Body of pancreas (tissue), 4 donors: ENCODE measurements around the gene DIDO1. TPM values are rescaled to one million over a fixed set of nuclear protein-coding genes. Genes with fewer than 3 reads are reported as not detected.

ENCODE experiments used
- ATAC-seq: fragments of 150-250 bp; one replicate; pipeline ENCODE4 v1.9.1; 2016
- DNase-seq, 4 donors: peaks; one replicate each; pipeline ENCODE4 v3.0.0-alpha.2; 2019
- H3K27ac ChIP-seq, 4 donors: fragments of 200-600 bp; sonication (generic); 1 replicate in 3 of 4; 2 replicates in 1 of 4; pipeline versions ENCODE4 v1.5.1 to v1.6.1; 2016 to 2019; ENCODE audit warnings: mild to moderate bottlenecking in 1 of 4, mixed read lengths in 1 of 4, moderate library complexity in 1 of 4
- H3K27me3 ChIP-seq, 2 donors: fragments of 200-600 bp; sonication (generic); one replicate each; pipeline ENCODE4 v1.6.0; 2016; ENCODE audit warnings: mild to moderate bottlenecking in 1 of 2
- H3K36me3 ChIP-seq, 2 donors: fragments of 200-600 bp; sonication (generic); replicated peaks in 1 of 2; 2 replicates each; pipeline ENCODE4 v1.5.1; 2016; ENCODE audit warnings: low read depth in 2 of 2; ENCODE audit not compliant: insufficient read depth in 1 of 2
- H3K4me1 ChIP-seq: fragments of 200-600 bp; sonication (generic); one replicate; pipeline ENCODE4 v1.6.0; 2016
- H3K4me3 ChIP-seq, 2 donors: fragments of 200-600 bp; sonication (generic); 1 replicate in 1 of 2; 2 replicates in 1 of 2; pipeline ENCODE4 v1.5.1; 2016 to 2019
- H3K9me3 ChIP-seq, 3 donors: fragments of 200-600 bp; sonication (generic); 1 replicate in 2 of 3; 2 replicates in 1 of 3; pipeline ENCODE4 v1.5.1; 2016
- CTCF ChIP-seq, 7 experiments: fragments of 450-650 bp in 4 of 7; fragments of 200-600 bp in 3 of 7; sonication (generic) in 3 of 7; IDR thresholded peaks; one replicate each; pipeline ENCODE4 v1.5.1; 2016 to 2019; ENCODE audit warnings: antibody characterized with exemption in 7 of 7
- POLR2A ChIP-seq, 3 donors: fragments of 450-650 bp; IDR thresholded peaks; one replicate each; pipeline ENCODE4 v1.6.1; 2016; ENCODE audit warnings: antibody characterized with exemption in 3 of 3, mild to moderate bottlenecking in 2 of 3
- WGBS, 2 donors: methylation state at CpG; one replicate each; pipeline ENCODE4 v1.1.5; 2017; 5-methylcytosine and 5-hydroxymethylcytosine counted together
- intact Hi-C: fragments of 100-400 bp; cut with DNase I; formaldehyde crosslinking; loops from one replicate; pipeline ENCODE4 v1.15.1; 2023
- total RNA-seq, 2 donors: library from RNA; depleted of rRNA; stranded (reverse); fragments of >200 nt; gene quantifications; one replicate each; pipeline ENCODE4 v1.1.0, GENCODE V29; 2016

Gene DIDO1
- total RNA-seq, 2 donors from 2014 or later: 38.4 to 51.7 TPM

DNA sequence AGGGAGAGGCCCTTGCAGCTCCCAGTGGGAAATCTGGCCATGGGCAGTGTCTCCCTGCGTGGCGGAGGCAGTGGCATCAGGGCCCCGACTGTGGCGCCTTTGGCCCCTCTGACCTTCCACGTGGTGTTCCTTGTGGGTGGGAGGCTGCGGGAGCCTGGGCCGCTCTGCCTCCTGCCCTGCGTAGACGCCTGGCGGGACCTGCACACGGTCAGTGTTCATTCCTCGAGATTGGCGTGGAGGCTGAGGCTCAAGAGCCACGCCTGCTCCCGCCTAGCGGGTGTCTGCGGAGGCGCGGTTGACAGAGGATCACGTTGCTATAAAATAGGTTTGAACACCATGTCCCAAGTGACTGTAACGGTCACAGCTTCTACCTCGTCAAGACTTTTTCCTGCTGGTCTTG, 95.5 kb downstream of the DIDO1 start:
- no peak overlapping the region for H3K4me3 ChIP-seq
- peak in 1 of 4 donors; percentile 17 for DNase-seq
- peaks cover 27% of the 10 kb centered on the region for H3K4me1 ChIP-seq
- intact Hi-C loops: no loop called here
- no peaks in the 10 kb centered on the region for H3K27me3 ChIP-seq
- H3K27ac ChIP-seq: peak overlapping the region; percentile 44 to 78 (median 70)
- no peak for TF ChIP-seq CTCF (IDR thresholded peaks at IDR 0.05)
- no peak for TF ChIP-seq POLR2A (IDR thresholded peaks at IDR 0.05)
- no peak for ATAC-seq
- no peaks in the 10 kb centered on the region for H3K36me3 ChIP-seq
- H3K9me3 ChIP-seq: no peaks in the 10 kb centered on the region
- 85 to 92% methylated on average over 15 to 17 of the region's 22 CpGs for WGBS, 2 donors

DNA sequence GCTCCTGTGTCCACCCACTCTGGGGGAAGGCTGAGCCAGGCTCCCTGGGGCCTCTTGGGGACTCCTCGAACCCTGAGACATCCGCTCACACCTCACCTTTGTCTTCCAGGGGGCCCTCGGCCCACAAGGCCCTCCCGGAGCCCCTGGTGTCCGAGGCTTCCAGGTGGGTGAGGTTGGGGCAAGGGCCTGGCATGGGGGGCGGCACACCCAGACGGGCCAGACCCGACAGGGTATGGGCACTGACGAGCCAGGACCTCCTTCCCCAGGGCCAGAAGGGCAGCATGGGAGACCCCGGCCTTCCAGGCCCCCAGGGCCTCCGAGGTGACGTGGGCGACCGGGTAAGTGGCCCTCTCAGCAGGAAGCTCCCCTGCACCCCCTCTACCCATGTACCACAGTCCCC, 96.1 kb downstream of the DIDO1 start:
- DNase-seq (no peak), ATAC-seq (no peak)
- H3K27me3 ChIP-seq: no peaks in the 10 kb centered on the region
- 83% methylated on average over 13 of the region's 14 CpGs; no CpG with 5 or more reads in 1 of the 2 donors for WGBS, 2 donors
- H3K4me1 ChIP-seq: peaks cover 29% of the 10 kb centered on the region
- TF ChIP-seq CTCF (IDR thresholded peaks at IDR 0.05) (no peak), POLR2A (IDR thresholded peaks at IDR 0.05) (no peak)
- H3K9me3 ChIP-seq: no peaks in the 10 kb centered on the region
- H3K27ac ChIP-seq: no peak overlapping the region
- H3K4me3 ChIP-seq: no peak overlapping the region
- no peaks in the 10 kb centered on the region for H3K36me3 ChIP-seq
- intact Hi-C loops: no loop called here

DNA sequence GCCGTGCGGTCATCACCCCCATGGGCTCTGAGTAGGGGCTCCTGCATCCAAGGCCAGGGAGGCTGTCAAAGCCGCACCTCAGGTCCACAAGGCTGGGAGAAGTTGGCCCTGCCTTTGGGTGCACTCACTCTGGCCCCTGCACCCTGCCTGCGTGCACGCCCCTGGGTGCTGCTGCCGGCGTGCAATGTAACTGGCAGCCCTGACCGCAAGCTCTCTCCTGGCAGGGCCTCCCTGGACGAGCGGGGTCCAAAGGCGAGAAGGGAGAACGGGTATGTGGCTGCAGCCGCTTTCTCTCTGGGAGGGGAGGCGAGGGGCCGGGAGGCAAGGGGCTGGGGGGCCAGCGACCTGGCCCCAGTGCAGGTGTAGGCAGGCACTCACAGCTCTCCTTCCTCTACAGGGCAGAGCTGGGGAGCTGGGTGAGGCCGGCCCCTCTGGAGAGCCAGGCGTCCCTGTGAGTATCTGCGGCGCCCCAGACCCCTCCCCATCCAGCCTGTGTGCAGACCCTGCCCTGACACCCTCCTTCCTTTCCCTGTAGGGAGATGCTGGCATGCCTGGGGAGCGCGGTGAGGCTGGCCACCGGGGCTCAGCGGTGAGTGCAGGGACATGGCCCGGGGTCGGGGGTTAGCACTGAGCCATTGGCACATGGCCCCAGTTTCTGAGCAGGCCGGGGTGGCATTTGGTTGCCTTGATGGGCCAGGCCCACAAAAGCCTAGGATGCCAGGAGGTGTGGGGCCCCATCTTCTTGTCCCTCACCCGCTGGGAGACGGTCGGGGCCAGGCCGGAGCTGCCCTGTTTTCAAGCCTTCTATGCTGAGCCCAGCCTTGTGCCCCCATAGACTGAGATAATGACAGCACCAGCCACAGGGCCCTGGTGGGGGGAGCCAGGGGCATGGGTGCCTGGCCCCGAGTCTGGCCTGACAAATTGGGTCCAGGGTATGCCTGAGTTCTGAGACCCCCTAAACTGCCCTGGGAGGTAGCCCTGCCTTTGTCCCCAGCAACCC, 96.8 kb downstream of the DIDO1 start:
- Histone ChIP-seq H3K4me1 (peaks cover 34% of the 10 kb centered on the region), H3K27ac (no peak overlapping the region), H3K9me3 (no peaks in the 10 kb centered on the region), H3K36me3 (no peaks in the 10 kb centered on the region), H3K27me3 (no peaks in the 10 kb centered on the region), H3K4me3 (no peak overlapping the region)
- no peak for DNase-seq
- ATAC-seq: no peak
- intact Hi-C loops: no loop called here
- TF ChIP-seq CTCF (IDR thresholded peaks at IDR 0.05): no peak
- TF ChIP-seq POLR2A (IDR thresholded peaks at IDR 0.05): no peak
- 82 to 91% methylated on average over 23 to 31 of the region's 32 CpGs for WGBS, 2 donors

DNA sequence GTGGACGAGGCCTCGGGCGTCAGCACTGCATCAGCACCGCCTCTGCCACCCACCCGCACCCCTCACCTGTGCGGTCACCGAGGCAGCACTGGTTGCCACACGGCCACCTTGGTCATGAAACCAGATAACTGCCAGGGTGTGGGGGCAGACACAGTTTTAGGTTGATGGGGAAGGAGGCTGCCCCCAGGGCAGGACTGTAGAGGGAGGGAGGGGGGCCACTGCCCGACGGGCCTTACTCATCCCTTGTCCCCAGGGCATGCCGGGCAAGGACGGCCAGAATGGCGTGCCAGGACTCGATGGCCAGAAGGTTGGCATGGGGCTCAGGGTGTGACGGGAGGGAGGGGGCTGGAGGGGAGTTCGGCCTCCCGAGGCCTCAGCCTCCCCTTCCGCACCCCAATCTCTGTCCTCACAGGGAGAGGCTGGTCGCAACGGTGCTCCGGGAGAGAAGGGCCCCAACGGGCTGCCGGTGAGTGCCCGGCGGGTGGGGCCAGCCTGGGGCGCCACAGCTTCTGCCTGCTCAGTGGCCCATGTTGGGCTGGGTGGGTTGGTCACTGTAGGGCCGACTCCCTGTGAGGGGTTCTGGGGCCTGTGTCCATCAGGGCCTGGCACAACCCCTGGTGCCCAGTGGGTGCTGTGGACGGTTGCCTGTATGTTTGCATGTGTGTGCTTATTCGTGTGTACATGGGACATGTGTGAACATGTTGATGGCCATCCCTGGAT, 97.6 kb downstream of the DIDO1 start:
- H3K4me1 ChIP-seq: peaks cover 43% of the 10 kb centered on the region
- no peaks in the 10 kb centered on the region for H3K9me3 ChIP-seq
- 77 to 79% methylated on average over 16 to 29 of the region's 29 CpGs for WGBS, 2 donors
- intact Hi-C loops: no loop called here
- DNase-seq (peak in 1 of 4 donors; percentile 12), ATAC-seq (no peak)
- TF ChIP-seq POLR2A (IDR thresholded peaks at IDR 0.05) (no peak), CTCF (IDR thresholded peaks at IDR 0.05) (no peak)
- H3K27ac ChIP-seq: no peak overlapping the region
- no peaks in the 10 kb centered on the region for H3K27me3 ChIP-seq
- H3K4me3 ChIP-seq: no peak overlapping the region
- no peaks in the 10 kb centered on the region for H3K36me3 ChIP-seq
